ENCODE data around the gene CACNB2.

Gene CACNB2

GRCh38 chr10:18455086-18455884 is 315.1 kb downstream of the CACNB2 start:
- DNase-seq (ENCODE audit: low read depth) = no peak

- no peak for DNase-seq (ENCODE audit: low read depth)
Observed at GRCh38 chr10:18456984-18457383, 316.8 kb downstream of the CACNB2 start.

- DNase-seq (ENCODE audit: low read depth) = no peak
Observed at GRCh38 chr10:18460032-18460431, 319.8 kb downstream of the CACNB2 start.

GRCh38 chr10:18463673-18464211 is 323.5 kb downstream of the CACNB2 start:
- DNase-seq (ENCODE audit: low read depth) = no peak

GRCh38 chr10:18469125-18469524 is 328.9 kb downstream of the CACNB2 start:
- DNase-seq (ENCODE audit: low read depth) = no peak

- no peak for DNase-seq (ENCODE audit: low read depth)
Observed at GRCh38 chr10:18472977-18473376, 332.8 kb downstream of the CACNB2 start.

GRCh38 chr10:18473424-18474117 is 333.3 kb downstream of the CACNB2 start:
- DNase-seq (ENCODE audit: low read depth) = no peak

- no peak for DNase-seq (ENCODE audit: low read depth)
Observed at GRCh38 chr10:18474118-18474455, 333.9 kb downstream of the CACNB2 start.

- DNase-seq (ENCODE audit: low read depth) = no peak
Observed at GRCh38 chr10:18476076-18476647, 335.9 kb downstream of the CACNB2 start.

- DNase-seq (ENCODE audit: low read depth) = no peak
Observed at GRCh38 chr10:18478354-18478753, 338.1 kb downstream of the CACNB2 start.

GRCh38 chr10:18479502-18479901 is 339.3 kb downstream of the CACNB2 start:
- no peak for DNase-seq (ENCODE audit: low read depth)

- DNase-seq (ENCODE audit: low read depth) = no peak
Observed at GRCh38 chr10:18483516-18484186, 343.4 kb downstream of the CACNB2 start.

GRCh38 chr10:18486438-18486837 is 346.2 kb downstream of the CACNB2 start:
- no peak for DNase-seq (ENCODE audit: low read depth)

- DNase-seq (ENCODE audit: low read depth) = no peak
Observed at GRCh38 chr10:18490755-18491154, 350.5 kb downstream of the CACNB2 start.

GRCh38 chr10:18497806-18498369 is 357.7 kb downstream of the CACNB2 start:
- no peak for DNase-seq (ENCODE audit: low read depth)

- no peak for DNase-seq (ENCODE audit: low read depth)
Observed at GRCh38 chr10:18498998-18499397, 358.8 kb downstream of the CACNB2 start.

- no peak for DNase-seq (ENCODE audit: low read depth)
Observed at GRCh38 chr10:18500576-18500975, 360.4 kb downstream of the CACNB2 start.

GRCh38 chr10:18501198-18501597 is 361.0 kb downstream of the CACNB2 start:
- no peak for DNase-seq (ENCODE audit: low read depth)

- no peak for DNase-seq (ENCODE audit: low read depth)
Observed at GRCh38 chr10:18501629-18502028, 361.4 kb downstream of the CACNB2 start.

GRCh38 chr10:18504161-18504560 is 363.9 kb downstream of the CACNB2 start:
- DNase-seq (ENCODE audit: low read depth) = no peak

- DNase-seq (ENCODE audit: low read depth) = no peak
Observed at GRCh38 chr10:18505456-18506118, 365.4 kb downstream of the CACNB2 start.

GRCh38 chr10:18508587-18508986 is 368.4 kb downstream of the CACNB2 start:
- no peak for DNase-seq (ENCODE audit: low read depth)

Measured in activated gamma-delta T cell treated with anti-CD3 and anti-CD28 coated beads, Interleukin-2, amount 50 U/mL, for 16 hours (primary cell).